GM18526 (cell line): ENCODE data around the gene KHSRP.
A peak's percentile ranks its signal among the peaks of the same experiment; 100 is the strongest.

ENCODE experiments used
- POLR2A ChIP-seq: IDR thresholded peaks from 3 replicates; pipeline ENCODE4 v1.6.1; 2011; ENCODE audit not compliant: insufficient read length; ENCODE audit errors: extremely low read depth

KHSRP gene

GRCh38 chr19:6427131-6427530, 2.5 kb upstream of the KHSRP start:
- TF ChIP-seq POLR2A: no peak

DNA sequence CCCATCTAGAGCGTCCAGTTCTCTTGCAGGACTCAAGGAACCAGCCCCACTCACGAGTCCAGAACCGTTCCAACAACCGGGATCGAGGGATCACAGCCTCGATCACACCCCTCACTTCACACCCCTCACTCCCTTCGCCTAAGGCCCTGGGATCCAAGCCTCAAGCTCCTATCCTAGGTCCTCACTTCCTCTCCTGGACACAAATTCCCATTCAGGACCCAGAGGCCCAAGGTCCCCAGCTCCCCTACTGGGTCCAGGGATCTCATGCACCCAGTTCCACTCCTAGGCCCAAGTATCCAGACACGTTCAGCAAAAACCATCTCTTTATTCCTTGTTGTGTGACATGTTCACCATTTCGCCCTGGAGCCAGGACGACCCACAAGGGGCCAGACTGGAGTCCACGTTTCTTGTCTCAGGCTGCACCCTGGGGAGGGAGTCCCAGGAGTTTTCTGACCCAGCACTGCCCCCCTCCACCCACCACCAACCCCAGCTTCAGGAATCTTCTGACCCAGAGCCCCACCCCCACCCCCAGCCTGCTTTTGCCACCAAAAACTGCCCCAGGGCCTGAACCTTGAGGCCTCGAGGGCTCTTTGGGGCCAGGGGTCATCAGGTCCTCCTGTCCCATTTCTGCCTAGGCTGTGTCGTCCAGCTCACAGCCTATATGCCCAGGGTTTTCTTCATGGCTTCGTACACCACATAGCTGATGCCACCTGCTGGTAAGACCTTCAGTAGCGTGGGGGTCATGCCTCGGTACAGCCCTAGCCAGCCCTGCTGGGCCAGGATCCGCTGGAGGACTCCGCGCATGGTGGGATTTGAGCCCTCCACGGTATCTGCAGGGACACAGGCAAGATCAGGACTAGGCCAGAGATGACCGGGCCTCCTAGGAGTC, 1.4 kb upstream of the KHSRP start:
- TF ChIP-seq POLR2A: no peak

- TF ChIP-seq POLR2A: peak; percentile 45
These were observed 524 bp upstream of the KHSRP start for GRCh38 chr19:6424939-6425731.

DNA sequence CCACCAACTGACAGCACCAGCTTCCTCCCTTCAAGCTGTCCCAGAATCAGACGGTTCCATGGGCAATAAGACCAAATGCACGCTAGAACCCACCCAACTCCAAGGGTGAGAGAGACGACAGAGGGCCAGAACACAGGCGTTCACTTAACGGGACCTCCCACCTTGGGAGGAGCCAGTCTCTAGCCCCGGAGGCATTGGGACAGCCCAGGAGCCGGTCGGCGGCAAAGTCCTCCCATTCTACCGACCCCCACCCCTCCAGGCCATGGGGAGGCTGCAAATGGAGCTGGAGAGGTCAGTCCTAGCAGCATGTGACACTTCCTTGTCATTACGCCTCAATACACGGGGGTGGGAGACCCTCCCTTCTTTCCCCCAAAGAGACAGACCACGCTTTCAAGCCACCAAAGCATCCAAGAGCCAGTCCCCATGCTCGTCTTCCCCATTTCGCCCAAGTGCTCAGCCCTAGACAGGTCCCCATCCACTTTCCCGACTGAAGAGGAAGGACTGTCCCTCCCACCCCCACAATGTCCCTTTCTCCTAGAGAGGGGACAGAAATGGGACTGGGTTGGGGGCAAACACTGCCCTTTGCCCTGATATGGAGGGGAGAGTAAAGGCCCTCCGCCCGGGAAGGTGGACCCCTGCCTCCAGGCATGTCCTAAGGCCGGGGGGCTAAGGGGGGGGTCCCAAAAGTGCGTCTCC, 964 bp downstream of the KHSRP start:
- no peak for TF ChIP-seq POLR2A

DNA sequence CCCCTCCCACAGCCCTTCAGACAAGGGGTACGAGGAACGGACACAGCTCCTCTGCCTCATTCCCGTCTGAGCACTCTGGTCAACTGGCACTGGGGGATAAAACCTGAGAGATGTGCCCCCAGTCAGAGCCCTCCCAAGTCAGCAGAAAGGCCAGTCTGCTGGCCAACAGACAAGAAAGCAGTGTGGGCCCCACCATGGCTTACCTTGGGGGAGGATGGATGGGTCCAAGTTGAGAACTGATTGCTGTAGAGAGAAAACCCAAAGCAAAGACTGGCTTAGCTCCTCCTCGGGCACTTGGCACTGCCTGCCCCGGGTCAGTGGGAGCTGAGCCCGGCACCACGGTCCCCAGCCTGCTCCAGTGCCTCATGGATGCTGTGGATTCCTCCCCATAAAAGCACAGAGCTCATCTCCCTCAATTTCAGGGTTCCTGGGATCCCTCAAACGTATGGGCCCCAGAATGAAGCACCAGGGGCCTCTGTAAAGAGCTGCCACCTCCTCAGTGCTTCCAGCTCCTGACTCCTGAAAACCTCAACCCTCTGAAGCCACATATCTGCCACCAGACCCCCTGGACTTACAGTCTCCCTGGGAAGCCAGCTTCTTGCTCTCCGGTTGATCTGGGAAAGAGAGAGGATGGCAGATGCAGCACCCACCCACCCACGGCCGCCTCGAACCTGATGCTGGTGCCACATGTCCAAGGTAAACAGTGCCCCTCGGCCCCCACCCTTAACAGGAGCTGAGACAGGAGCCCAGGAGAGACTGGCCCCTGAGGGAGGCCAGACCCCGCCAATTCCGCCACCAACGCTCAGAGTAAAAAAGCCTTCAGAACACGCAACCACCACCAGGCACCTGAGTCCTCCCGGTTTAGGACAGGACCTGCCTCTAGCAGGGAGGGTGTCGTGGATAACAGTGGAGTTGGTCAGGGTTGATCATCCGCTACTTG, 3.3 kb downstream of the KHSRP start:
- TF ChIP-seq POLR2A: no peak

DNA sequence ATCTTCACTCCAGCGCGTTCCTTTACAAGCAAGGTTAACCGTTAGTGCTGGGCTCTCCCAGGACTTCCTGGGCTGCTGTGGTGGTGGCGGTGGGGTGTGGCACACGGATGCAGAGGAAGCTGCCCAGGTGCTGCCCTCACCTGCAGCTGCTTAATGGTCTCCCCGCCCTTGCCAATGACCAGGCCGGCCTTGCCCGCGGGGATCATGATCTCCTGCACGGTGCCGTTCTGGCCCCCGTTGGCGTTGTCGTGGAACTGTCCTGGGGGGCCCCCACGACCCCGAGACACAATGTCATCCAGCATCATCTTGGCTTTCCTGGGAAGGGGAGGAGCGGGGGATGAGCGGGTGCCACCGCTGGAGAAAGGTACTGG, 6.1 kb downstream of the KHSRP start:
- no peak for TF ChIP-seq POLR2A

GRCh38 chr19:6417713-6418561, 6.7 kb downstream of the KHSRP start:
- no peak for TF ChIP-seq POLR2A

DNA sequence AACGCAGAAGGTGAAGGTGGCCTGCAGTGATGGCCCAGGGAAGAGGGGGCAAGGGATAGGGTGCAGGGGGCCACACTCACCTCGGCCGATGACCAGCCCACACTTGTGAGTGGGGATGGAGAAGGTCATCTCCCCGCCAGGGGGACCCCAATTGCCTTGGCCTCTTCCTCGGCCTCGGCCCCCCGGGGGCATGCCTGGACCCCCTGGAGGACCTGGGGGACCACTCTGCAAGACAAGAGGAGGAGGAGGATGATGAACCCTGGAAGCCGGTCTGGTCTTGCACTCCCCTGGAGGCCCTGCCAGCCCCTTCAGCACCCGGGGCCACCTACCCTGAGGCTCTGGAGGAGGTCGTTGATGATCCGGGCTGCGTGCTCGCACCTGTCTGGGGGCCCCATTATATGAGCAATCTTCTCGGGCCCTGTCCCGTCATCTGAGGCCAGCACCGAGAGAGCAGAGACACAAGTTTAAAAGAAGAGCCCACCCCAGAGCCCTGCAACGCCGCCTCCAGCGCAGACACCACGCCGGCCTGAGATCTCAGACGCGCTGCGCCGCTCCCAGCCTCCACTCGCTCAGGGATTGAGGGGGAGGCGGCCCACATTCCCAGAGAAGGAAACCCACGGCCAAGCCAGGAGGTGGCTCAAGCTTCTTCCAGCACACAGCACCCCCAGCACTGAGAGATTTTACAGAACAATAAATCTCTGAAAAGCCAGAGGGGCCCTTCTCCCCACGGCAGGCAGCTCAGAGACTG, 7.8 kb downstream of the KHSRP start:
- no peak for TF ChIP-seq POLR2A

GRCh38 chr19:6415591-6416190, 8.9 kb downstream of the KHSRP start:
- TF ChIP-seq POLR2A: no peak

DNA sequence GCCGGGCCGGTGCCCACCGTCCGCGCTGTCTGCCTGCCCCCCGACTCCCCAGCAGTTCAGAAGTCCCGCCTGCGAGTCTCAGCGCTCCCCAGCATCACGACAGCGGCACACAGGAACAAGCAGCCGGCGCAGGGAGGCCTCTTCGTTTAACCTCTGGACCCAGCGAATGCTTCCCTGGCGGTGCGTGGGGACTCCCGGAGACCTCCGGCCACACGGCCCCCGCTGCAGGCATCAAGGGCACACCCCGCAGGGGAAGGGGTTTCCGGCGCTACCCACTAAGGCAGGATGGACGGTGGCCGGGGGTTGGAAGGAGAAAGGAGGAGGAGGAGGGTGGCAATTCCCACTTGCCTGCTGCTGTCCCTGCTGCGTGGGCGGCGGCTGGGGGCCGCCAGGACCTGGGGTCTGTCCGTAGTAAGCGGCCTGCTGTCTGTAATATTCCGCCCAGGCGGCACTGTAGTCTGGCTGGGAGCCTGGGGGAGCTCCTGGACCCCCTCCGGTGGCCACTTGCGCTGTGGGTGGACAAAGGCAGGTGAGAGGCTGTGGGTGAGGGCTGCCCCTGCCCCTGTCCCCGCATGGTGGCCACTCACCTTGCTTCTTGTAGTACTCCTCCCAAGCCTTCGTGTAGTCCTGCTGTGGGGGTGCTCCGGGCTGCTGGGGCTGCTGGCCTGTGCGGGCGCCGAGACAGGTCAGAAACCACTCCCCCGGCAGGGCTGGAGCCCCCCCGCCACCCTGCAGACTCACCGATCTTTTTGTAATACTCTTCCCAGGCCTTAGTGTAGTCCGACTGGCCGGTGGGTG, 9.6 kb downstream of the KHSRP start:
- no peak for TF ChIP-seq POLR2A

GRCh38 chr19:6413721-6414643, 10.6 kb downstream of the KHSRP start:
- TF ChIP-seq POLR2A: no peak
